Liver (tissue), 9 donors: Measurements from ENCODE around the gene RTN4RL1. TPM values are rescaled to one million over a fixed set of nuclear protein-coding genes. Genes with fewer than 3 reads are reported as not detected.

Experiments used
- DNase-seq: peaks from one replicate; pipeline ENCODE4 v3.0.0-alpha.2; 2017; ENCODE audit warnings: low spot score
- H3K27ac ChIP-seq, 2 donors: one replicate each; pipeline ENCODE4 v1.7.0; 2013; ENCODE audit warnings: inconsistent platforms in 2 of 2, low read length in 2 of 2, control low read depth in 1 of 2, low read depth in 1 of 2, mild to moderate bottlenecking in 1 of 2
- H3K27me3 ChIP-seq, 4 donors: one replicate each; pipeline versions ENCODE4 v1.6.1 to v1.7.0; 2013; ENCODE audit warnings: low read length in 3 of 4, inconsistent platforms in 1 of 4, mild to moderate bottlenecking in 1 of 4, moderate library complexity in 1 of 4; ENCODE audit not compliant: control insufficient read depth in 4 of 4, insufficient read depth in 4 of 4
- H3K36me3 ChIP-seq, 4 donors: one replicate each; pipeline versions ENCODE4 v1.6.1 to v1.7.0; 2013; ENCODE audit warnings: low read length in 3 of 4, mild to moderate bottlenecking in 3 of 4, low read depth in 1 of 4, moderate library complexity in 1 of 4; ENCODE audit not compliant: control insufficient read depth in 4 of 4, insufficient read depth in 3 of 4
- H3K4me1 ChIP-seq, 4 donors: one replicate each; pipeline versions ENCODE4 v1.6.1 to v1.7.0; 2013; ENCODE audit warnings: low read length in 3 of 4, mild to moderate bottlenecking in 3 of 4, moderate library complexity in 1 of 4; ENCODE audit not compliant: control insufficient read depth in 4 of 4, insufficient read depth in 4 of 4
- H3K4me3 ChIP-seq, 3 donors: one replicate each; pipeline versions ENCODE4 v1.6.1 to v1.7.0; 2013; ENCODE audit warnings: low read length in 3 of 3, control low read depth in 1 of 3, low read depth in 1 of 3, mild to moderate bottlenecking in 1 of 3
- H3K9ac ChIP-seq, 2 donors: one replicate each; pipeline ENCODE4 v1.7.0; 2013; ENCODE audit warnings: low read length in 2 of 2, mild to moderate bottlenecking in 2 of 2, moderate library complexity in 2 of 2, control low read depth in 1 of 2, low read depth in 1 of 2
- H3K9me3 ChIP-seq, 4 donors: one replicate each; pipeline versions ENCODE4 v1.6.1 to v1.7.0; 2013; ENCODE audit warnings: low read length in 3 of 4; ENCODE audit not compliant: control insufficient read depth in 4 of 4
- EGR1 ChIP-seq, 2 donors: IDR thresholded peaks; 2 replicates each; pipeline ENCODE4 v1.6.1; 2016 to 2018; ENCODE audit warnings: antibody characterized with exemption in 2 of 2, low read depth in 2 of 2
- FOXA1 ChIP-seq: IDR thresholded peaks from 2 replicates; pipeline ENCODE4 v1.6.1; 2016; ENCODE audit warnings: antibody characterized with exemption
- FOXA2 ChIP-seq: IDR thresholded peaks from 2 replicates; pipeline ENCODE4 v1.6.1; 2016; ENCODE audit warnings: antibody characterized with exemption
- GABPA ChIP-seq, 2 donors: IDR thresholded peaks in 1 of 2; conservative IDR thresholded peaks in 1 of 2; 2 replicates each; pipeline ENCODE4 v1.6.1; 2016; ENCODE audit warnings: antibody characterized with exemption in 2 of 2, mild to moderate bottlenecking in 1 of 2, moderate library complexity in 1 of 2
- HNF4A ChIP-seq, 2 donors: conservative IDR thresholded peaks; 2 replicates each; pipeline ENCODE4 v1.6.1; 2016; ENCODE audit warnings: antibody characterized with exemption in 2 of 2, mild to moderate bottlenecking in 2 of 2
- HNF4G ChIP-seq: IDR thresholded peaks from 2 replicates; pipeline ENCODE4 v1.6.1; 2016; ENCODE audit warnings: antibody characterized with exemption
- JUND ChIP-seq, 2 donors: IDR thresholded peaks; 2 replicates each; pipeline ENCODE4 v1.6.1; 2016; ENCODE audit warnings: antibody characterized with exemption in 2 of 2
- NR2F2 ChIP-seq: IDR thresholded peaks from 2 replicates; pipeline ENCODE4 v1.6.1; 2016; ENCODE audit warnings: antibody characterized with exemption
- RAD21 ChIP-seq, 2 donors: IDR thresholded peaks; 2 replicates each; pipeline ENCODE4 v1.6.1; 2016; ENCODE audit warnings: antibody characterized with exemption in 2 of 2, mild to moderate bottlenecking in 2 of 2
- RXRA ChIP-seq, 2 donors: IDR thresholded peaks; 2 replicates each; pipeline ENCODE4 v1.6.1; 2017 to 2018; ENCODE audit warnings: antibody characterized with exemption in 2 of 2, mild to moderate bottlenecking in 1 of 2
- SP1 ChIP-seq: IDR thresholded peaks from 2 replicates; pipeline ENCODE4 v1.6.1; 2018; ENCODE audit warnings: antibody characterized with exemption, mild to moderate bottlenecking
- TAF1 ChIP-seq: conservative IDR thresholded peaks from 2 replicates; pipeline ENCODE4 v1.6.1; 2016; ENCODE audit warnings: antibody characterized with exemption, mild to moderate bottlenecking
- YY1 ChIP-seq: IDR thresholded peaks from 2 replicates; pipeline ENCODE4 v1.6.1; 2016; ENCODE audit warnings: antibody characterized with exemption, mild to moderate bottlenecking
- WGBS: extraction: QIAGEN DNeasy Blood & Tissue Kit; methylation state at CpG from one replicate; pipeline ENCODE4 v1.1.7; 2013; 5-methylcytosine and 5-hydroxymethylcytosine counted together
- polyA plus RNA-seq, 2 donors: library from polyadenylated mRNA; stranded (reverse) in 1 of 2; unstranded in 1 of 2; fragments of 200-250 nt in 1 of 2; fragments of >200 nt in 1 of 2; fragmentation: Nextera tagmentation in 1 of 2; extraction: Ambion mirVana in 1 of 2; gene quantifications; one replicate each; pipeline versions ENCODE4 v1.2.1 to v1.2.3, GENCODE V29; 2013 to 2015
- total RNA-seq, 2 donors: library from RNA; depleted of rRNA; stranded (reverse); fragments of >200 nt; gene quantifications; one replicate each; pipeline ENCODE4 v1.2.3, GENCODE V29; 2014
- TF ChIP-seq, protein P1 (sequence below): fragments of 150-350 bp; IDR thresholded peaks from 2 replicates; pipeline ENCODE4 v1.5.1; 2017; ENCODE audit warnings: improper control_type of control experiment, low read depth, low read length; ENCODE audit not compliant: missing input control
- TF ChIP-seq, protein P2 (sequence below): IDR thresholded peaks from 2 replicates; pipeline ENCODE4 v1.6.1; 2016; ENCODE audit warnings: antibody characterized with exemption
- TF ChIP-seq, protein P3 (sequence below): IDR thresholded peaks from 2 replicates; pipeline ENCODE4 v1.6.1; 2016; ENCODE audit warnings: antibody characterized with exemption
- TF ChIP-seq, protein P4 (sequence below): IDR thresholded peaks from 2 replicates; pipeline ENCODE4 v1.6.1; 2016; ENCODE audit warnings: antibody characterized with exemption
- TF ChIP-seq, protein P5 (sequence below): IDR thresholded peaks from 2 replicates; pipeline ENCODE4 v1.6.1; 2016; ENCODE audit warnings: antibody characterized with exemption, mild to moderate bottlenecking
- donor health status: healthy.
- donor health status: healthy.
- donor health status: healthy.
- donor health status: healthy.
- donor health status: healthy.

RTN4RL1 gene
- total and polyA plus RNA-seq, 4 donors, result 0.04 to 5.4 (median 1.2) TPM

DNA sequence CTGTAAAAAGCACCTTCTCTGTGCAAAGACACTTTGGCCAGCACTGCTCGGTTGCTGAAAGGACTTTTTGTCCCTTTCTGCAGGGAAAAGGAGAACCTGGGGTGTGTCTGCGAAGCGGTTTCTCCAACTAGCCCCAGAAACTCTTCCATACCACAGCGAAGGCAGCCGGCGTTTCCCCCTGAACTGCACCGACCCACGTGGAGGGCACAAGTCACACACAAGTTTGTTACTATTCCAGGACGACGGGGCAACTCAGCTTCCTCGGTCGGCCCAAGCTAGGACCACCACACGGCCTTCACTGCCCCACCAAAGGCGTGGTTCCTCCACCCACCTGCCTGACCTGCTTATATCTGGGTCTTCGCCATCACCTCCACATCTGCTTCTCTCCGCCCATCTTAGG lies 1.9 kb downstream of the RTN4RL1 start:
- peak overlapping the region in 1 of 3 donors; percentile 73 for H3K4me3 ChIP-seq
- WGBS, result 71% methylated on average over 16 of the region's 16 CpGs
- H3K36me3 ChIP-seq, result no peaks in the 10 kb centered on the region
- H3K9me3 ChIP-seq, result no peaks in the 10 kb centered on the region
- peaks cover 2 to 40% (median 24%) of the 10 kb centered on the region in 4 donors for H3K4me1 ChIP-seq
- peak overlapping the region in 1 of 2 donors; percentile 17 for H3K27ac ChIP-seq
- no peak for DNase-seq
- no peak overlapping the region for H3K9ac ChIP-seq
- TF ChIP-seq, protein P1, sequence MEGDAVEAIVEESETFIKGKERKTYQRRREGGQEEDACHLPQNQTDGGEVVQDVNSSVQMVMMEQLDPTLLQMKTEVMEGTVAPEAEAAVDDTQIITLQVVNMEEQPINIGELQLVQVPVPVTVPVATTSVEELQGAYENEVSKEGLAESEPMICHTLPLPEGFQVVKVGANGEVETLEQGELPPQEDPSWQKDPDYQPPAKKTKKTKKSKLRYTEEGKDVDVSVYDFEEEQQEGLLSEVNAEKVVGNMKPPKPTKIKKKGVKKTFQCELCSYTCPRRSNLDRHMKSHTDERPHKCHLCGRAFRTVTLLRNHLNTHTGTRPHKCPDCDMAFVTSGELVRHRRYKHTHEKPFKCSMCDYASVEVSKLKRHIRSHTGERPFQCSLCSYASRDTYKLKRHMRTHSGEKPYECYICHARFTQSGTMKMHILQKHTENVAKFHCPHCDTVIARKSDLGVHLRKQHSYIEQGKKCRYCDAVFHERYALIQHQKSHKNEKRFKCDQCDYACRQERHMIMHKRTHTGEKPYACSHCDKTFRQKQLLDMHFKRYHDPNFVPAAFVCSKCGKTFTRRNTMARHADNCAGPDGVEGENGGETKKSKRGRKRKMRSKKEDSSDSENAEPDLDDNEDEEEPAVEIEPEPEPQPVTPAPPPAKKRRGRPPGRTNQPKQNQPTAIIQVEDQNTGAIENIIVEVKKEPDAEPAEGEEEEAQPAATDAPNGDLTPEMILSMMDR, result no peak
- no peak for TF ChIP-seq FOXA1
- TF ChIP-seq HNF4G, result no peak
- TF ChIP-seq NR2F2, result no peak
- no peak for TF ChIP-seq HNF4A (conservative IDR thresholded peaks at IDR 0.05)
- TF ChIP-seq GABPA (IDR thresholded peaks at IDR 0.05 in 1 of 2, conservative IDR thresholded peaks at IDR 0.05 in 1 of 2), result no peak
- TF ChIP-seq, protein P2, sequence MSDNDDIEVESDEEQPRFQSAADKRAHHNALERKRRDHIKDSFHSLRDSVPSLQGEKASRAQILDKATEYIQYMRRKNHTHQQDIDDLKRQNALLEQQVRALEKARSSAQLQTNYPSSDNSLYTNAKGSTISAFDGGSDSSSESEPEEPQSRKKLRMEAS, result no peak
- TF ChIP-seq, protein P3, sequence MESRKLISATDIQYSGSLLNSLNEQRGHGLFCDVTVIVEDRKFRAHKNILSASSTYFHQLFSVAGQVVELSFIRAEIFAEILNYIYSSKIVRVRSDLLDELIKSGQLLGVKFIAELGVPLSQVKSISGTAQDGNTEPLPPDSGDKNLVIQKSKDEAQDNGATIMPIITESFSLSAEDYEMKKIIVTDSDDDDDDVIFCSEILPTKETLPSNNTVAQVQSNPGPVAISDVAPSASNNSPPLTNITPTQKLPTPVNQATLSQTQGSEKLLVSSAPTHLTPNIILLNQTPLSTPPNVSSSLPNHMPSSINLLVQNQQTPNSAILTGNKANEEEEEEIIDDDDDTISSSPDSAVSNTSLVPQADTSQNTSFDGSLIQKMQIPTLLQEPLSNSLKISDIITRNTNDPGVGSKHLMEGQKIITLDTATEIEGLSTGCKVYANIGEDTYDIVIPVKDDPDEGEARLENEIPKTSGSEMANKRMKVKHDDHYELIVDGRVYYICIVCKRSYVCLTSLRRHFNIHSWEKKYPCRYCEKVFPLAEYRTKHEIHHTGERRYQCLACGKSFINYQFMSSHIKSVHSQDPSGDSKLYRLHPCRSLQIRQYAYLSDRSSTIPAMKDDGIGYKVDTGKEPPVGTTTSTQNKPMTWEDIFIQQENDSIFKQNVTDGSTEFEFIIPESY, result no peak
- TF ChIP-seq SP1, result no peak
- no peak for TF ChIP-seq EGR1 (IDR thresholded peaks at IDR 0.05; ENCODE audit: low read depth in 2 of 2)
- TF ChIP-seq, protein P4, sequence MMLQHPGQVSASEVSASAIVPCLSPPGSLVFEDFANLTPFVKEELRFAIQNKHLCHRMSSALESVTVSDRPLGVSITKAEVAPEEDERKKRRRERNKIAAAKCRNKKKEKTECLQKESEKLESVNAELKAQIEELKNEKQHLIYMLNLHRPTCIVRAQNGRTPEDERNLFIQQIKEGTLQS, result no peak
- no peak for TF ChIP-seq RXRA (IDR thresholded peaks at IDR 0.05)
- no peak for TF ChIP-seq YY1
- TF ChIP-seq JUND (IDR thresholded peaks at IDR 0.05), result no peak
- TF ChIP-seq FOXA2, result no peak
- TF ChIP-seq, protein P5, sequence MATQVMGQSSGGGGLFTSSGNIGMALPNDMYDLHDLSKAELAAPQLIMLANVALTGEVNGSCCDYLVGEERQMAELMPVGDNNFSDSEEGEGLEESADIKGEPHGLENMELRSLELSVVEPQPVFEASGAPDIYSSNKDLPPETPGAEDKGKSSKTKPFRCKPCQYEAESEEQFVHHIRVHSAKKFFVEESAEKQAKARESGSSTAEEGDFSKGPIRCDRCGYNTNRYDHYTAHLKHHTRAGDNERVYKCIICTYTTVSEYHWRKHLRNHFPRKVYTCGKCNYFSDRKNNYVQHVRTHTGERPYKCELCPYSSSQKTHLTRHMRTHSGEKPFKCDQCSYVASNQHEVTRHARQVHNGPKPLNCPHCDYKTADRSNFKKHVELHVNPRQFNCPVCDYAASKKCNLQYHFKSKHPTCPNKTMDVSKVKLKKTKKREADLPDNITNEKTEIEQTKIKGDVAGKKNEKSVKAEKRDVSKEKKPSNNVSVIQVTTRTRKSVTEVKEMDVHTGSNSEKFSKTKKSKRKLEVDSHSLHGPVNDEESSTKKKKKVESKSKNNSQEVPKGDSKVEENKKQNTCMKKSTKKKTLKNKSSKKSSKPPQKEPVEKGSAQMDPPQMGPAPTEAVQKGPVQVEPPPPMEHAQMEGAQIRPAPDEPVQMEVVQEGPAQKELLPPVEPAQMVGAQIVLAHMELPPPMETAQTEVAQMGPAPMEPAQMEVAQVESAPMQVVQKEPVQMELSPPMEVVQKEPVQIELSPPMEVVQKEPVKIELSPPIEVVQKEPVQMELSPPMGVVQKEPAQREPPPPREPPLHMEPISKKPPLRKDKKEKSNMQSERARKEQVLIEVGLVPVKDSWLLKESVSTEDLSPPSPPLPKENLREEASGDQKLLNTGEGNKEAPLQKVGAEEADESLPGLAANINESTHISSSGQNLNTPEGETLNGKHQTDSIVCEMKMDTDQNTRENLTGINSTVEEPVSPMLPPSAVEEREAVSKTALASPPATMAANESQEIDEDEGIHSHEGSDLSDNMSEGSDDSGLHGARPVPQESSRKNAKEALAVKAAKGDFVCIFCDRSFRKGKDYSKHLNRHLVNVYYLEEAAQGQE, result no peak
- no peak for TF ChIP-seq RAD21 (IDR thresholded peaks at IDR 0.05)
- TF ChIP-seq TAF1, result no peak
- H3K27me3 ChIP-seq, result no peaks in the 10 kb centered on the region
